ENCODE results near the gene SF3A2.

DNA sequence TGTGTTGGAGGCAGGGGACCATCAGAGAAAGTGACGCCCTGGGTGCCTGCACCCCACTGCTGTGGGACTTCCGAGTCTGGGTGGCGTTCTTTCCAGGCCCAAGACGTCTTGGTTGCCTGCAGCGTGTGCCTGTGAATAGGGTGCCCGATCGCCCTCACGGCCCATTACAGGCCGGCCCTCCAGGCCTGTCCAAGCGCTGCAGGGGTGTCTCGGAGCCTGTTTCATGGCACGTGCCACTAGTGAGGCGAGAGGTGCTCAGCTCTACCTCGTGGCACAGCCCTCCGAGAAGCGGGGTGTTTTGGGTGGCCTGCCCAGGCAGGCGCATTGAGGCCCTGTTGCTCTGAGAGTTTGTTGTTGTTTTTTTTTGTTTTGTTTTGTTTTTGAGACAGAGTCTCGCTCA is 42.8 kb upstream of the SF3A2 start:
- TF ChIP-seq, protein P1, sequence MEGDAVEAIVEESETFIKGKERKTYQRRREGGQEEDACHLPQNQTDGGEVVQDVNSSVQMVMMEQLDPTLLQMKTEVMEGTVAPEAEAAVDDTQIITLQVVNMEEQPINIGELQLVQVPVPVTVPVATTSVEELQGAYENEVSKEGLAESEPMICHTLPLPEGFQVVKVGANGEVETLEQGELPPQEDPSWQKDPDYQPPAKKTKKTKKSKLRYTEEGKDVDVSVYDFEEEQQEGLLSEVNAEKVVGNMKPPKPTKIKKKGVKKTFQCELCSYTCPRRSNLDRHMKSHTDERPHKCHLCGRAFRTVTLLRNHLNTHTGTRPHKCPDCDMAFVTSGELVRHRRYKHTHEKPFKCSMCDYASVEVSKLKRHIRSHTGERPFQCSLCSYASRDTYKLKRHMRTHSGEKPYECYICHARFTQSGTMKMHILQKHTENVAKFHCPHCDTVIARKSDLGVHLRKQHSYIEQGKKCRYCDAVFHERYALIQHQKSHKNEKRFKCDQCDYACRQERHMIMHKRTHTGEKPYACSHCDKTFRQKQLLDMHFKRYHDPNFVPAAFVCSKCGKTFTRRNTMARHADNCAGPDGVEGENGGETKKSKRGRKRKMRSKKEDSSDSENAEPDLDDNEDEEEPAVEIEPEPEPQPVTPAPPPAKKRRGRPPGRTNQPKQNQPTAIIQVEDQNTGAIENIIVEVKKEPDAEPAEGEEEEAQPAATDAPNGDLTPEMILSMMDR (IDR thresholded peaks at IDR 0.05) = no peak
- no peak for TF ChIP-seq EZH2 (IDR thresholded peaks at IDR 0.05; ENCODE audit: borderline replicate concordance, insufficient read depth, low read depth, low read length, poor library complexity, severe bottlenecking)
